ENCODE measurements around the gene SSTR3.

The SSTR3 gene

DNA sequence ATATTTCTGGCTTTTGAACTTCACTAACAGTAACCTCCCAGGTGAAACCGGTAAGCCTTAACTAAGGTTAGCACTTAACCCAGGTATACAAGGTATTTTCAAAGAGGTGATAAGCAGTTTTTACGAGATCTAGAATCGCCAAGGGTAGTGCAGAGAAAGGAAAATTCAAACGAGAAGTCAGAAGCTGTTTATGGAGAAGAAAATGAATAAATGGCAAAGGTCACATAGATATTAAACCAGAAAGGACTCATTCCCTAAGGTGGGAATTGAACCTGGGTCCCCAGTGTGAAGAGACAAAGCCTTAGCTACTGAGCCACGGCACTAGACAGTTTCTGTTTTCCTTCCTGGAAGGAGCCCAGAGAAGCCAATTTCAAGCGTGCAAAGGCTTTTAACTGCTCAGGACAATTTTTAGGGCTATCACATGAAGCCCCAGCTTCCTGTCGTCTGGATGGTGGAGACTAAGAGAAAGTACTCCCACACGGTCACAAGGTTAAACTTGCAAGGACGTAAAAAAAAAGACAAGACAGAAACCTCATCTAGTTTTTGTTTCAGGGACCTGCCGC, 18.6 kb downstream of the SSTR3 start:
- DNase-seq, result peak; percentile 80 to 91

DNA sequence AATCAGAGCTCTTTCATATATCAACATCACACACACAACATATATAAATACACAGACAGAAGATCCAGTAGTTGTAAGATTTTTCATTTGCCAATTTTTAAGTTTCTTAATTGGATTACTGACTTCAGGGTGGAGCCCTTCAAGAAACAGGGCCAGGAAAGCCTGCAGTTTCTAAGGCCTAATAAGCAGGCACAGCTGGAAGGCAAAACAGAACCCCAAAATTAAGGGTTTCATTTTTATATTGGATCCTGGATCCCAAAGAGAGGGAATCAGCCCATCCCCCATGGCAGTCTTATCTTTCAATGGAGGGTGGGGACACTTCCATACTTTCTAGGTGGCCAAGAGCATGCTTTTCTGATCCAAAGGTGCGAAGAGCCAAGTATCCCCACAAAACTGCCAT, 19.5 kb downstream of the SSTR3 start:
- DNase-seq, result no peak

DNA sequence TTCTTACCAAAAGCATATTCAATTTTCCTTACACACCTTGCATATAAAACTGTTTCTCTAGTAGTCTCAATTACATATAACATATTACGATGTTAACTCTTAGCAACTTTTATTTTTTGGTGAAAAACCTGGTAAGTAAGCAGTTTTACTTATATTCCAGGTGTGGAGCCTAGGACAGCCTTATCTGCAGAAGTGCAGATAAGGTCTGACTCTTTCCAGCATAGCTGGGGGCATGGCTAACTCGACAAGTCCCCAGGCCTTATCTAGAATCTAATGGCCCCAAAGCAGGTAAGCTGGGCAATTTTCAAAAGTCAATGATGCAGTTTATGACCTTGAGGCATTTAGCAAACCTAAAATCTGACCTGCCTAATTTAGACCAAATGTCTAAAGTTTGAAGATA, 20.1 kb downstream of the SSTR3 start:
- no peak for DNase-seq

DNA sequence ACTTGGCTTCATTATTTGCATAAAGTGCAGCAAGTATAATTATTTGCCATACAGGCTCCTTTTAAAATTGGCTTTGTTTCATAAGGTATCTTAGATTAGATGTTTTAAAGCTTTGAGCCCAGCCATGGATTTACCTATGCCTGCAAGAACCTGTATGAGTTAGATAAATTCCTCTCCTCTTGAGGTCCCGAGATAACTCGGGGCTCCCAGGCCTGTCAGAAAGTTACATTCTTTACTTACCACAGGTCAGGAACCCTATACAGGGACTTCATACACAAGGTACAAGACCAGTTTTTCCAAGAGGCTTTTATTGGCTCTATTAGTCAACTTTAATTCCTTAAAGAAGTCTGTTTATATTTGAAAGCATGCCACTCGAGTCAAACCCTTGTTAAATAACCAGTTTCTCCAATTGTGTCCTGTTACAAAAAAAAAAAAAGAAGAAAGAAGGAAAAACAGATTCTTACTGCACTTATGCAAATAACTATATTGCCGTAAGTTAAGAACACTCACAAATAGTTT, 22.0 kb downstream of the SSTR3 start:
- no peak for DNase-seq

DNA sequence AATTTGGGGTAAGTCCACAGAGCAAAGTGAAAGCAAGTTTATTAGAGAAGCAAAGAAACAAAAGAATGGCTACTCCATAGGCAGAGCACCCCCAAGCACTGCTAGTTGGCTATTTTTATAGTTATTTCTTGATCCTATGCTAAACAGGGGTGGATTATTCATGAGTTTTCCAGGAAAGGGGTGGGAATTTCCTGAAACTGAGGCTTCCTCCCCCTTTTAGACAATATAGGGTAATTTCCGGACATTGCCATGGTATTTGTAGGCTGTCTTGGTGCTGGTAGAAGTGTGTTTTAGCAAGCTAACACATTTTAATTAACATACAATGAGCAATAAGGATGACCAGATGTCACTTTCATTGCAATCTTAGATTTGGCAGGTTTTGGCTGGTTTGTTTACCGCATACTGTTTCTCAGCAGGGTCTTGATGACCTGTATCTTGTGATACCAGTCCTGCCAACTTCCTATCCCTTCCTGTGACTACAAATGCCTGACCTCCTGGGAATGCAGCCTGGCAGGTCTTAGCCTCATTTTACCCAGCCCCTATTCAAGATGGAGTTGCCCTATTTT, 23.3 kb downstream of the SSTR3 start:
- DNase-seq, result peak; percentile 36 to 47

DNA sequence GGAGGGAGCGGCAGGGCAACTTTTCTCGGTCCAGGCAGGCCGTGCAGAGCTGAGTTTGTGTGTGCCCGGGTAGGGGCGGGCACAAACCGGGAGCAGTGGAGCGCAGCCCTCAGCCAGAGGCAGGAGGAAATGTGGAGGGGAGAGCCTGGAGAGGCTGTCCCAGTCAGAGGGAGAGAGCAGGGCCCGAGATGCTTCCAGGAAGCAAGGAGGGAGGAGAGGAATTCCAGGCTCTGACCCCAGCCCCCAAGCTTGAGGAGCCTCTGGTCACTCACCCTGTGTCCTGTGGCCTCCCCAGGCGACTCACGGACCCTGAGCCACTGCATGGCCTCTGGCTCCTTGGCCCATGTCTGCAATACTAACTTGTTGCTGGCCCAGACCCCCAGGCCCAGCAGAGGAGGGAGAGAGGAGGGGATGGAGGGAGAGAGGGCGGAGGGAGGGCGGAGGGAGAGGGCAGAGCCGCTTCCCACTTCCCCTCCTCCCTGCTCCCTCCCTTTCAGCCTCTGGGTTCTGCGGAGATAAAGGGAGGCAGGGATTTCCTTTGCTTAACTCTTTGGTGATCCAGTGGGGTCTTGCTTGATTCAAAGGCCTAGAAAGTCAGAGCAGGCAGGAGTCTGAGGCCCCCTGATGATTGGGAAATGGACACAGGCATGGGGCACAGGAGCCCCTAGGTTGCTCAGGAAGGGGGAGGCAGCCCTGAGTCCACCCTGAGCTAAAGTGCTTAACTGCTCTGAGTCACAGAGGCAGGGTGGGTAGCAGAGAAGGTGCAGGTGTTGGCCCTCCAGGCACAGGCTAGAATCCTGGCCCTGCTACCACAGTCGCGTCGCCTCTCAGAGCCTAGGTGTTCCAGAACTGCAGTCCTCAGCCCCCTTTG, 24.2 kb downstream of the SSTR3 start, which contains the start of gene C1QTNF6:
Gene C1QTNF6, minus strand, starts transcription at position 357 of the 871 bp plus-strand sequence. Its CDS starts 34 bp downstream, at position 323.
- no peak for DNase-seq

DNA sequence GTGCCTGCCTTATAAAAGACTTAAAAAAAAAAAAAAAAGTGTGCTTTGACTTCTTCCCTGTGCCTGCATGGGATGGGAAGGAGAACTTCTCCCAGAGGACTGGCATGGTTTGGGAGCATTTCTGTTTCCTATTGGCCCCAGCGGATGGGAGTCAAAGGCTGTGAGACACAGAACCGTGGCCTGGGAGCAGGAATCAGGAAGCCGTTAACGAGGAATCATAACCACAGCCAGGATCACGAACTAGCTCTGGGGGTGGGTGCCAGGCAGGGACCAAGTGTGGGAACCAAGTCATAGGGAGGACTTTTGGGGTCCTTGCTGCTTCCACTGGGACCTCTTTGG, 24.8 kb downstream of the SSTR3 start:
- no peak for DNase-seq

DNA sequence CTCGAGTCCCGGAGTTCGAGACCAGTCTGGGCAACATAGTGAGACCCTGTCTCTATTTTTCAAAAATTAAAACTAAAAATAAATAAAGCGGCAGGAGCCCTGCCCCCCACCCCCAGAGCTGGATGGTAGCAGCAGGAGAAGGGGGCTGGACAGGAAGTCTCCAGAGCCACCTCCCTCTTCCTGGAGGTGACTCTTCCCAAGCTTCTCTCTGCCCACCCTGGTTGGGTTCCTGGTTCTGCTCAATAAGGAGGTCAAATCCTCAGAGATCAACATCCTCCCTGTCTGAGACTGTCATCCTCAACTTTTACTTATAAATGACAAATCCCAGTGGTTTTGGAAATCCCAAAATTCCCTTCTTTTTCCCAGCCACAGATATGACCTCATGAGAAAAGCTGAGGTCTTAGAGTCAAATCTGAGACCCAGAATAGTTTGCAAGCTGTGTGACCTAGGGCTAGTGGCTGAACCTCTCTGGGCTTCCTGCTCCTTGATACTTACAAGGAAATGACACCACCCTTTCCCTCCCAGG, 25.2 kb downstream of the SSTR3 start:
- peak; percentile 16 to 31 for DNase-seq

DNA sequence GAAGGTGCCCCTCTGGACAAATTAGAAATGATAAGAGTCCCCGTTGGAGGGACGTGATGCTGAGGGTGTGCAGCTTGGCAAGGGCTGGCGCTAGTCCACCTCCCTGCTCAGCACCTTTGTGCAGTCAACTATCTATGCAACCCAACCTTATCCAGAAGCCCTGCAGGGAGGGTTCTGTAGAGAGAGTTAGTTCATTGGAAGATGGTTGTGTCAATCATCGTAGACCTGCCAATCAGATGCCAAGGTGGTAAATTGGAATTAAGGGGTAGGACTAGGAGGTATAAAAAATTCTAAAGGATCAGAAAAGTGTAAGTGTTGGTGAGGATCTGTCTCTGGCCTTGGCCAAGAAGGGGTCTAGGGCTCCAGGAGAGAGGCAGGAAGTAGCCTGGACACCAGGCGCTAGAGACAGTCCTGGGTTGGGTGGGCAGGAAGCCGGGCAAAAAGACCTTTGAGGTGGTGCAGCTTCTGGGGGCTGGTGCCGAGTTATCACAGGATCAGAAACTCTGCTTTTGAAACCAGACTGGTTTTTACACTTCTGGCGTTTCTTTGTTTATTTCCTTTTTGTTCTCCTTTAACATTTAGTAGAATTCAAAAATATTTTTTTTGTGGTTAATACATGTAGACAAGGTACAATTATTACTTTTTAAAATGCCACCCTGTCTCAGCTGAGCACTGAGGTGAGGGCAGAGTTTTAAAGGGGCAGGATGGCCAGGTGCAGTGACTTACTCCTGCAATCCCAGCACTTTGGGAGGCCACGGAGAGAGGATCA, 25.9 kb downstream of the SSTR3 start:
- peak; percentile 40 to 84 for DNase-seq

DNA sequence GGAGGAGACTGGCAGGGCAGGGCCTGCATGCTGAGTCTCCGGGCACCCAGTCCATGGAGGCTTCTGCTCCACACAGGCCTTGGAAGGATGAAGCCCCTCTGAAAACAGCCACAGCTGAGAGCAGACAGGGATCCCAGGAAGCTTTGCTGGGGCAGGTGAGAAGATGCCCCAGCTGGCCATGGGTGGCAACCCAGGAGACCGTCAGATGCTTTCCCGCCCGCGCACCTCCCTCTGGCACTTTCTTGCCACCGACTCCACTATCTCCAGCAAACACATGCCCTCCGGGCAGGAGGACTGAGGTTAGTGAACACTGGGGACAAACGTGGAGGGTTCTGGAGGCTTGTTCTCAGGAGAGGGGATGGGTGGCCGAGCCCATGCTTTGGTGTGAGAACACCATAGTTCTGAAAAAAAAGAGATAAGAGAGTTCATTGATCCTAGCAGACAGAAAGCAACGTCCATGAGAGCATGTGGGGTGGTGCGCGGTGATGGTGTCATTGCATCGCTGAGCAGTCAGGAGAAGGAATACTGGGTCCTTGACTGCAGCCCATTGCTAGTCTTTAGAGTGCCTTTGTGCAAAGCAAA, 26.5 kb downstream of the SSTR3 start:
- DNase-seq, result no peak

DNA sequence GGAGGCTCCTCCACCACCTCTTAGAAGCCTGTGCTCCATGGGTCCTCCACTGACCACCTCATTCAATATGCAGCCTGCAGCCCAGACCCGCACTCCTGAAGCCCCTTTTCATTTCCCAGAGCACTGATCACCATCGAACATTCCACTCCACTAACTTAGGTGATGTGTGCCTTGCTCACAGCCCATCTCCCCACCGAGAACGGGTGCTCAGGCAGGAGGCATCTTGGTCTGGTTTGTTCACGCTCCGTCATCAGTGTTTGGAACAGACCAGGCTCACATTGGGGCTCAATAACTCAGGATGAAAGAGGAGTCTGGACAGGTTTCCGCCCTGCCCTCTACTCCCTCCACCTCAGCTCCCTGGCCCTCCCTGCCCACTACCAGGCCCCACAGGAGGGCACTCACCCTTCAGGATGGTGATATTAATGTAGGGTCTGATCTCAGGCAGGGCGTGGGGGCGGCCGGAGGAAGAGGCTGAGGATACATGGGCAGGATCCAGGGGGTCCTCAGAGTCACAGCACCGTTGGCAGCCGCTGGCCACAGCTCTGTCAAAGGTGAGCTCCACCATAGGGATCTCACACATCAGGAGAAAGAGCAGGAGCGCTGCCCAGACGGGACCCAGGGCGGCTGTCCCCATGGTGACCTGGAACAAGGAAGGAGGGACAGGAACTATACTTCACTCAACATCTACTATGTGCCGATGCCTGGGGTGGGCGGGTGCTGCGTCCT, 27.3 kb downstream of the SSTR3 start:
- DNase-seq, result no peak

DNA sequence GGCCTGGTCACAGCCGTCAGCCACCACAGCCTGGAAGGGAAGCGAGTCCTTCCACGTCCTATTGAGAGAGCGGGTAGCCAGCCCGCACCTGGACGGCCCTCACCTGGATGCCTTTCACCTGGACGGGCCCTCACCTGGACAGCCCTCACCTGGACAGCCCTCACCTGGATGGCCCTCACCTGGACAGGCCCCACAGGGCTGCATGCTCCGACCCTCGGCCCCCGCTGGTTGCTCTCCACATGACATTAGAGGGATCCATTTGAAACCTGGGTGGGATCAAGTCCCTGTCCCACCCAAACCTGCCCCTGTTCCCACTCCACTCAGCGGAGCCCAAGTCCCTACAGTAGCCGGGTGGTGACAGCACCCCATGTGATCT, 27.9 kb downstream of the SSTR3 start:
- DNase-seq, result no peak

DNA sequence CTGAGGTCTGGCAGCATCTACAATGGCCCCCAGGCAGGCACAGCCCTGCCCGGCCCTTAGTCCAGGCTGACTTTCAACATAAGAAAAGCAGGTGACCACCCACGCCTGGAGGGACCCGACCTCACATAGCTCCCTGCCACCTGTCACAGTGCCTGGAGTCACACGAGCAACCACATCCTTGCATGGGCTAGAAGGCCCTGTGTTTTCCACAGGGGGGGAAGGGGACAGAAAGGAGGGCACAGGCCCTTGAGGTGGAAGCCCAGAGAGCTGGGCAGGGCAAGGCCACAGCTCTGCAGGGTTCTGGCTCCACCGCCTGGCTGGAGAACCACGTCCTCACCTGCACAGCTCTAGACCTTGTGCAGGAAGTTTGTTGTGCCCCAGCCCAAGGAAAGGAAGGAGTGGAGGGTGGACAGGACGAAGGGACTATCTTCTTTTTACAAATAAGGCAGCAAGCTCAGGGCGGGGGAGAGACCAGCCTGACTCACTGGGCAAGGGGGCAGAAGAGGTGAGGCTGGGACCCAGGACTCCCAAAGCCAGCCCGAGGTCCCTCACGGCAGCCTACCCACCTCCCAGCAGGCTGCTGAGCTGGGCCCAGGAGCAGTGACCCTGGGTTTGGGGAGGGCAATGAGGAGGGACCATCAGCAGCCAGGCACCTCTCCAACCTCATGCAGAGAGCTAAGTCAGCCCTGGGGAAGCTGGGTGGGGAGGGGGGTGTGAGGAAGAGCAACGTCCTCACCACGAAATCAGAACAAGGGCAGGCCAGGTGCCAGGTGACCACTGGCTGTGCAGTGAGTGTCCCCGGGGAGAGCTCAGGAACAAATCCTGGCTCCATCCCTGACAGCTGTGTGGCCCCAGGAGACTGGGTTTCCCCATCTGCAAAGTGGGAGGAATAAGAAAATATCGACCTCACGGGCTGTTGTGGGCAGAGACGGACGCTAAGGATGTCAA, 28.6 kb downstream of the SSTR3 start:
- no peak for DNase-seq

DNA sequence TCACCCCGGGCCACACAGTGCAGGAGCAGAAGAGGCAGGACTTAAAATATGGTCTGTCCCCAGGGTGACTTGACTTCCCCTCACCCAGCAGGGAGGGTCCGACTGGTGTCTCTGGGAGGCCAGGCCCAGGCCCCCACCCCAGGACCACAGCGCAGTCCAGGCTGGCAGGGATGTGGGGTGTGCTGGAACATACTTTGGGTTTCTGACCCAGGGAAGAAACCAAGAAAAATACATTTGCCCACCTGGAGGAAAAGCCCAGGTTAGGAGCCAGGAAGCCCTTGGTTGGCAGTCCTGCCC, 29.4 kb downstream of the SSTR3 start:
- DNase-seq, result no peak

DNA sequence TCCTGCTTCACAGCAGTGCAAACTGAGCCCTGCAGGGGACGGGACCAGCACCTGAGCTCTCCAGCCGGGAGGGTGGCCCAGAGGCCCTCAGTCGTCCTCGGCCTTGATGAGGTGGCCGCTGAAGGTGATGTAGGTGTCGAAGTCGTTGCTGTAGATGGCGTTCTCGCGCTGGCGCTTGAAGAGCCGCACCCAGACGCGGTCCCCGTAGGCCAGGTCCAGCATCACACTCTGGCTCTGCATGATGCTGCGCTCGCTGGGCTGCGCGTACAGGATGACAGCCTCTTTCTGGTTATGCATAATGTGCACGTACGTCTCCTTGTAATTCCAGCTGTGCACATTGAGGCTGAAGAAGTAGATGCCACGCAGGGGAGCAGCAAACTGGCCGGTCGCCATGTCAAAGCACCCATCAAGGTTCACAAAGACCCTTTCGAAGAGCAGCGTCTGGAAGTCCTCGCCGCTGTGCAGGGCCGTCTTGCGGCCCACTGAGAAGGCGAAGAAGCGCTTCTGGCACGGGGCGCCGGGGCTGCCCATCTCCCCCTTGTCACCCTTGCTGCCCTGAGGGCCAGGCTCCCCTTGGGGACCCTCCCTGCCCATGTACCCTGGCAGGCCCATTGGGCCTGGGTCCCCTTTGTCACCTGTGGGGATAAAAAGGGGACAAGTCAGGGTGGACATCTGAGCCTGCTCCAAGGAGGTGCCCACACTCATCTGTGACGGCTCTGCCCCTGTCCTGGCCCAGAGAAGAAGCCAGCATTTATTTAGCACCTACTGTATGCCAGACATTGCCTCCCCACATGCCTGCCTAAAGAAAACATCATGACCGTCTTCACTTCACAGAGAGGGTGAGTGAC, 30.0 kb downstream of the SSTR3 start:
- DNase-seq, result no peak

DNA sequence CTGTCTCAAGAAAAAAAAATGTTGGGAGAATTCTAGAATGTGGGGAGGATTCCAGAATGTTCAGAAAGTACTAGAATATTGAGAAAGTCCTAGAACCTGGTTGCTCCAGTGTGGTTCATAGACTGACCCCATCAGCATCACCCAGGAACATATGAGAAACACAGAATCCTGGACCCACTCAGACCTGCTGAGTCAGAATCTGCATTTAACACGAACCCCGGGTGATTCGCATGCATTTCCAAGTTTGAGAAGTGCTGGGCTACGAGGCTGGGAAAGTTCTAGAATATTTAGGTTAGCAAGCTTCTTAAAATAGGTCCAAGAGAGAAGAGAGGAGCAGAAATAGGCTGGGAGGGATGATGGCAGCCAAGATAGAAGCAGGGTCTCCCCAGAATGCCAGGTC, 30.6 kb downstream of the SSTR3 start:
- DNase-seq, result no peak

DNA sequence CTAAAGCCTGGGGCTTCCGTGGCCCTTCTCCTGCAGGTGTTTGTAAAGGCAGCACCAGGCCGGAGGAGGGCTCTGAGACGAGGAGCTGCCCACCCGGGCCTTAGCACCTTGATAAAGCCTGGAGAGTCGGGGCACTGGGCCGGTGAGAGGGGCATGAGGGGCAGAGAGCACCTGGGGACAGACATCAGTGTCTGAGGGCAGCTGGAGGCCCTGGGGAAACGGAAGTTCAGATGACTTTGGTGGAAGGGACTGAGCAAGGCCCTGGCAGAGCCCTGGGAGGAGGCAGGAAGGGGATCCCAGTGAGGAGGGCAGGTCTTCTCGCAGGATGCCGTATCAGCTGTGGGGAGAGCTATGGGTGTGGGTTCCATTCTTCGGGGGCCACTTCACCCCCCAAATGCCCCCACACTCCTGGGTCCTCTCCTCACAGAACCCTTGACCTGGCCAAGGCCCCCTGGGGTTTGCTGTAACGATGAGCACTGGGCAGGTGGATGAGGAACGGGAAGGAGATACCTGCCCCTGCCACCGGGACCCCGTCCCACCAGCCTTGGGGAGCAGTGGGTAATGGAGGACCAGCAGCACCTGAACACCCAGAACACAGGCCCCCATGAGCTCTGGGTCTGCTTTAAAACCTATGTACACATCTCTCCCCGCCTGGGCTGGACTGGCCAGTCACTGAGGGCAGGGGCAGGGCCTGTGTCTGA, 31.6 kb downstream of the SSTR3 start:
- DNase-seq, result no peak

DNA sequence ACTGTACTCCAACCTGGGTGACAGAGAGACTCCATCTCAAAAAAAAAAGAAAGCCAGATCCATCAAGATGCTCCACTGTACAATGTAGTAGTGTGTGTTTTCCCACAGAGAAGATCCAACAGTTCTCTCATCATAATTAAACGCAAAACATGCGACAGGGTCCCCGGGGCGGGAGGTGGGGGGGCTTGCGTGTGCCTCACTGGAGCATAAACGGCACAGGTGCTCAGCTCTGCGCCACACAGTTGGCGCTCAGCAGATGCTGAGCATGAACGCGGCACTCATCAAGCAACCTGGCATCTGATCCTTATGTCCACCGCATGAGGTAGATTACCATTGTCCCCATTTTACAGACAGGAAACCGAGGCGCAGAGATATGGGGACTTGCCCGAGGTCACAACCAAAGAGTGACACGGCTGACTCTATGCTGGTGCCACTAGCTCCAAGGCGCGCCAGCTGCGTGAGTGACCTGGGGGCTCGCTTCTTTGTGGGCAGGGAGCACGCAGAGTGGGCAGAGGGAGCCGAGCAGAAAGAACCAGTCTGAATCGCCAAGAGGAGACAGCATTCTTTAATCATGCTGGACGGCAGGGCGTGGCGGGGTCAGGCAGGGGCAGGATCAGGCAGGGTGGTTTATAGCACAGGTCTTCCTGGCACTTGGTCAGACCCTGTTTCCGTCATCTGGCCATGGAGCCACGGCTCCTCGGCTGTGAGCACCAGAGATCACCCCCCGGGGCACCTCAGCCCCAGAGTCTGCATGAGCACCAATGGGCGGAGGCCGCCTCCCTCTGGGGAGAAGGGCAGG, 32.5 kb downstream of the SSTR3 start:
- DNase-seq, result no peak

DNA sequence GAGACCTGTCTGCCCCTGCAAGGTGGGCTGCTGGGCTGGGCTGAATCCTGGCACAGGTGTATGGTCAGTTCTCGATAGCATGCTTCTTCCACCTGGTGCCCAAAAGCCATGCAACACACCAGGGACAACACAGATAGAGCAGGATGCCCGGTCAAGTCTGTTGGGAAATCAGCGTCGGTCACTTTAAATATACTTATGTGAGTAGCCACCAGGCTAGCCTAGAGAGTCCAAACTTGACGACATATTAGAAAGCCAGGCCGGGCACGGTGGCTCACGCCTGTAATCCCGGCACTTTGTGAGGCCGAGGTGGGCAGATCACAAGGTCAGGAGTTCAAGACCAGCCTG, 33.2 kb downstream of the SSTR3 start:
- DNase-seq, result no peak

Measured in inflammatory macrophage treated with lipopolysaccharide for 1 hour (primary cell).